ENCODE measurements around the gene LAP3. TPM values are rescaled to one million over a fixed set of nuclear protein-coding genes. Genes with fewer than 3 reads are reported as not detected.
"Not testable (repeated sequence)": the region's sequence is repeated elsewhere in the genome, so short reads cannot be mapped to it uniquely, and the experiment has no call there.

Gene LAP3
- total RNA-seq (2014; rRNA removed; shearing (Covaris generic)), result 102 and 115 TPM in 2 replicates

DNA sequence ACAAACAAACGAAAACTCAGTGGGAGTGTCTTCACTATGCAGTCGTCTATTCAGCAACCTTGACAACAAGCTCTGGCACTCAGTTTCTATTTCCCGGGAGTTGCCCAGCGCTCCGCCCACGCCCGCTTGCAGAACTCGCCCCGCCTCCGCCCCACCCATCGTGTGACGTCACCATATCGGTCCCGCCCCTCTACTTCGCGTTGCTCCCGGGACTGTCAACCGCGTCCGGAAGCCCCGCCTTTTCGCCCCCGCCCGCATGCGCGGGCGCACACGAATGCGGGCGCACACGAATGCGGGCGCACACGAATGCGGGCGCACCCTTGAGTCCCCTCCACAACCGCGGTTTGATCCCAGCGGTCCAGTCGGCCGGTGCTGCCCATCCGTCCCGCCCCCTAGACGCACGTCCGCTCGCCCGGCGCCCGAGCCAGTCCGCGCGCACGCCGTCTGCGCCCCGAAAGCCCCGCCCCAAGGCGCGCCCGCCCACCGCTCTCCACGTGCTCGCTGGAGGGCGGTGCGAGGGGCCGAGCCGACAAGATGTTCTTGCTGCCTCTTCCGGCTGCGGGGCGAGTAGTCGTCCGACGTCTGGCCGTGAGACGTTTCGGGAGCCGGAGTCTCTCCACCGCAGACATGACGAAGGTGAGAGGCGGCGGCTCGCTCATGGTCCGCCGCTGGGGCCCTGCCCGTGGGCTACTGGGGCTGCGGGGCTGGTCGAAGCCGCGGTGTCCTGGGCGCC, at the start of gene LAP3:
TSS of gene LAP3 (plus strand) at position 267 of the 733 bp plus-strand sequence. CDS start at position 535, 268 bp downstream.
- peak; percentile 91 for DNase-seq (ENCODE audit: low read depth)

DNA sequence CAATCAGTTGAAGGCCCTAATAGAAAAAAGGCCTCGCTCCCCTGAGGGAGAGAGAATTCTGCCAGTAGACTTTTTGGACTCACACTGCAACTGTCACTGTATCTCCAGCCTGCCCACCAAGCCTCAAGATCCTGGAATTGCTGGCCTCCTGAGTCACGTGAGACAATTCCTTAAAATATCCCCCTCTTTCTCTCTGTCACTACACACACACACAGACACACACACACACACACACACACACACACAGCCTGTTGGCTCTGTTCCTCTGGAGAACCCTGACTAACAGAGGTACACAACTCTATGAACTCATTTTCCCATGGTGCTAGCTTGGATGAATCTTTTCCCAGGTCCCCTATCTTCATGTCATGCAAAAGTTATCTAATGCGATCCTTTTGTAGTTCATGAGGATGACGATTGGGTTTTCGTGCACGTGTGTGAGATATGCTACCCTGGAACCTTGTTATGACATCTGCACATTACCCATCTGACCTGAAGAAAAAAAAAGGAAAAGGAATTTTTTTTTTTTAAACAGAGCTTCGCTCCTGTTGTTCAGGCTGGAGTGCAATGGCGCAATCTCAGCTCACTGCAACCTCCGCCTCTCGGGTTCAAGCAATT, 48.3 kb upstream of the LAP3 start:
- DNase-seq (ENCODE audit: low read depth), result no peak

DNA sequence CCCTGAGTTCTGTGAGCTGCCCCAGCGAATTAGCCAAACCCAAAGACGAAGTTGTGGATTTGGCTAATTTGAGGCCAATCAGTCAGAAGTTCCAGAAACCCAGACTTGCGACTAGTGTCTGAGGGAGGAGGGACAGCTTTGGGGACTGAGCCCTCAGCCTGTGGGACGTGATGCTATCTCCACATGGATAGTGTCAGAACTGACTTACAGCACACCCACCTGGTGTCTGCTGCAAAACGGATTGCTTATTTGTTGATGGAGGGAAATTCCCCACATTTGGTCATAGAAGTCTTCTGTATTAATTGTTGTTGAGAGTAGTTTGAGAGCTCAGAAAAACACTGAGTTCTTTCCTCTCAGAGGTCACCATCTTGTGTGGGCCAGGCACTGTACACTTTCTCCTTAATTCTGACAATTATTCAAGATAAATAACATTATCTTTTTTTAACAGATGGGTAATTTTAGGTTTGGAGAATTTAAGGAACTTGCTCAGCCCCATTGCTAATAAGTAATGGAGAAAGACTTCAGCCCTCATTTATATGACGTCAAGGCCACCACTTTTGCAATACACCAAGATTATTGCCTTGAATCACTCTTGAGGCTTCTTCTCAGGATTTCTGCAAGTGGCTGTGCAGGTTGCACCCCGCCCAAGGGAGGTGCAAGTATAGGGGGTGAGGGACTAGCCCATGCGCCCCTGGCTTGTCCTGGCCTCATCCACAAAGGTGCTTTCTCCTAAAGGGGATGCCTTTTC, 45.3 kb upstream of the LAP3 start:
- DNase-seq (ENCODE audit: low read depth), result no peak

DNA sequence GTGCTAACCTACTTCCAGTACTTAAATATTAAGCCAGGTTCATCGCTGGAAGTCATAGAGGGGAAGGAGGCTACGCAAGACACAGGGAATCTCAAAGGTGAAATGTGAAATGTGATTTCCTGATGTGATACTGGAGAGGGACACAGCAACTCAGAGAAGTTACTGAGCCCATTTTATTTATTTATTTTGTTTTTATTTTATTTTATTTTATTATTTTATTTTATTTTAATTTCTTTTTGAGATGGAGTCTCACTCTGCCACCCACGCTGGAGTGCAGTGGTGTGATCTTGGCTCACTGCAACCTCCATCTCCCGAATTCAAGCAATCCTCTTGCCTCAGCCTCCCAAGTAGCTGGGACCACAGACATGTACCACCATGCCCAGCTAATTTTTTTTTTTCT, 42.3 kb upstream of the LAP3 start:
- DNase-seq (ENCODE audit: low read depth), result no peak

DNA sequence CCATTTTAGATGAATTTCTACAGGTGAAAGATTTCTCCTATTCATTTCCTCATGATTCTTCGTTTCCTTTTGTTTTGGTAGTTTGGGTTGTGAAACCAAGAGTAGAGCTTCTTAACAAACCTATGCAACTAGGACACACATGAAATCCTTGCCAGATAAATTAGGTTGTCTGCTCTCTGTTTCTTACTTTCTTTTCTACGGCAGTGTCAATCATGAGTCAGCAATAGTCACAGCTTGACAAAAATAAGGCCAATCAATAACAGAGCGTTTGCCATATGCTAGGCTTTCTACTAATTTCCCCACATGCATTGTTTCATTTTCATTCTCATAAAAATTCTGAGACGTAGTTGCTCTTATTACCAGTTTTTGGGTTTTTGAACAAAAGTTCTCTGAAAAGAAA, 41.8 kb upstream of the LAP3 start:
- DNase-seq (ENCODE audit: low read depth), result no peak

DNA sequence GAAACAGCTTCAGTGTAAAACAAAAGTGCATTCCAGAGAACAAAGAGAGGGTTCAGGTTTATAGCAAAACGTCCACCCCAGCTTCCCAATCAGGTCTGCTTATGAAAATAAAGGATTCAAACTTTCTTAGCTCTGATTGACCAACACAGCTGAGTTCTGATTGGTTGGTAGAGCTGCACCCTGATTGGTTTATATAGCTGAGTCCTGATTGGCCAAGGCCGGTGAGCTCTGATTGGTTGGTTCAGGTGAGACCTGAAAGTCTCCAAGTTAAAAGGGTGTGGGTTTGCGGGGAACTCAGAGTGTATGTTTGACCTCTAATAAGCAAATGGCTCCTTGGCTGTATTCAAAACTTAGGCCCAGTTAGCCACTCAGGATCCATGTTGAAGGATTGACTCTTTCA, 41.1 kb upstream of the LAP3 start:
- DNase-seq (ENCODE audit: low read depth), result peak; percentile 17

DNA sequence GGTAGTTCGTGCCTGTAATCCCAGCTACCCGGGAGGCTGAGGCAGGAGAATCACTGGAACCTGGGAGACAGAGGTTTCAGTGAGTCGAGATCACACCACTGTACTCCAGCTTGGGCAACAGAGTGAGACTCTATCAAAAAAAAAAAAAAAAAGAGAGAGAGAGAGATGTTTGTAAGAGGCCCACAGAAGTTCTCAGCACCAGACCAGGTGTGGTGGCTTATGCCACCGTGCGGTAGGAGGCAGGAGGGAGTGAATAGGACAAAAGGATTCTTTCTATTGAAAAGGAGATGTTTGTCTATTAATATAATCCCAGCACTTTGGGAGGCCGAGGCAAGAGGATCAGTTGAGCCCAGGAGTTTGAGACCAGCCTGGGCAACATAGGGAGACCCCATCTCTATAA, 39.9 kb upstream of the LAP3 start:
- not testable (repeated sequence) for DNase-seq (ENCODE audit: low read depth)

DNA sequence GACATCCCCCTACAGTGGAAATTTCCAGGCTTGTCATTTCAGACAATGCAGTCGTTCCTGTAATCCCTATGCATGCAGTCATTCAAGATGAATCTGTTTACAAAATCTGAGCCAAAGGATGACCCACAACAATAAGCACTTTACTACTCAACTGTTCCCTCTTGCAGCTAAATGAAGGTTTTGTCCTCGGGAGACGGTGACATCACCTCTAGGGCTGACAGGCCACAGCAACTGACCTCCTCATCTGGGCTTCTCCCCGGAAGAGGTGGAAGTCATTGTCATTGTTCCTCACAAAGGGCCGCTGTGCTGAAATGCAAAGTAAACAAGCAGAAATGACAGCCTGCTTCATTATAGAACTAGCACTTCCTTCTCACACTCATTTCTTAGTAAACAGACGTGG, 32.8 kb upstream of the LAP3 start:
- DNase-seq (ENCODE audit: low read depth), result peak; percentile 37

DNA sequence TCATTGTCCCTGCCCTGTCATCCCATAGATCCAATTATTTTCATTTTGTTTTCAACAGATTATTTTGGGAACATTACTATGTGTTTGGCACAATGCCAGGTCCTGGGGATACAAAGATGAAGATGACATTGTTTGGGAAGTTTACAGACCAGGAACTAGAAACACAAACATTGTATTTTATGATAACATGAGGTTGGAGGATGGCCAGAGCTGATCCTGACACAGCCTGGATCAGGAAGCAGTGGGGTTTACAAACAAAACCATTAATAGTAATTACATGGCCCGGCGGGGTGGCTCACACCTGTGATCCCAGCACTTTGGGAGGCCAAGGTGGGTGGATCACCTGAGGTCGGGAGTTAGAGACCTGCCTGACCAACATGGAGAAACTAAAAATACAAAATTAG, 32.2 kb upstream of the LAP3 start:
- no peak for DNase-seq (ENCODE audit: low read depth)

DNA sequence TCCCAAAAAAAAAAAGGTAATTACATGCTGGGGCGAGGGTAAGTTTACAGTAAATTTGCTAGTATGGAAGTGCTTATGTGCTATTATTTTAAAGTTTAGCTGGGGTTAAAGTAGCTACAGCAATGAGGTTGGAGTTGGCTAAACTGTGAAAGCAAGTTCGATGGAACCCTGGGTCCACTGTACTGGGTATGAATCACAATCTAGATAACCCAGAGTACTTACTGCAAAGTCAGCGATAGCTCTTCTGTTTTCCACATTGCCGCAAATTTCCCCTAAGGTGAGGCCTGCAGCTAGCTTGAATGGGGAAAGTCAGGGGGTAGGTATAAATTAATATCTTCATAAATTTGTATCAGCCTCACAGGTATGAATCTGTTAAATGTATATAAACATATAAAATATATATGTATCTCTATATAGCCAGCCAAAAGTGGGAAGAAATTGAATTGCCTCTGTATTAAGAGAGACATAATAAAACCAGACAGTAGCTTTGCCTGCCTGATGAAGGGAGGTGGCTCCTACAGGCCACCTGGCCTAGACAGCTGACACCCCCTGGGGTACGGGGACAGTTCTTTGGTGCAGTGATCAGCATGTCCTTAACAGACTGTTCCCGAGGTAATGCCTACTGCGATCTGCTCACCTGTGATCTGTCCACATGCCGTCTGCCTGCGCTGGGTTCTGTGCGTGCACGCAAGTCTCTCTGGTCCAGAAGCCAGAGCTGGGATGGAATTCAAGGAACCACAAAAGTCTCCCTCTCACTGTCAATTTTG, 31.4 kb upstream of the LAP3 start:
- no peak for DNase-seq (ENCODE audit: low read depth)

DNA sequence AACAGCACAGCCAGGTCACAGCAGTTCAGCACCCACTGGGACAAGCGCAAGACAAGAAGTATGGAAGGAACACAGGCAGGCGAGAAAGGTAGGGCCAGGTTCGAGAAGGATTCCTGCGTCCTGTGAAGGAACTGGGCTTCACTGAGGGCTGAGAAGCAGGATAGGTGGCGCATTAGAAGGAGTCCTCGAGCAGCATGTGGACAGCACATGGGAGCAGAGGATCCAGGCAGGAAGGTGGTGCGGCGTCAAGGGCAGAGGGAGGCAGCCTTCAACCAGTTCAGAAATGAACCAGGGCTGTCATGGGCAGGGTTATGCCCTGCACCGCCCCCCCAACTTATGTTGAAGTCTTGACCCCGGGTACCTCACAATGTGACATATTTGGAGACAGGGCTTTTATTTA, 30.8 kb upstream of the LAP3 start:
- no peak for DNase-seq (ENCODE audit: low read depth)

DNA sequence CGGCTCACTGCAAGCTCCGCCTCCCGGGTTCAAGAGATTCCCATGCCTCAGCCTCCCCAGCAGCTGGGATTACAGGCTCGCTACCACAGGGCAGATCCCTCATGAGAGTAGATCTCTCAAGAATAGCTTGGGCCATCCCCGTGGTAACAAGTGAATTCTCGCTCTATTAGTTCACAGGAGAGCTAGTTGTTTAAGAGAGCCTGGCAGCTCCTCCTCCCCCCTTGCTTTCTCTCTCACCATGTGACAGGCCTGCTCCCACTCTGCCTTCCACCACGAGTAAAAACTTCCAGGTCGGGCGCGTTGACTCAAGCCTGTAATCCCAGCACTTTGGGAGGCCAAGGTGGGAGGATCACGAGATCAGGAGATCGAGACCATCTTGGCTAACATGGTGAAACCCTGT, 30.3 kb upstream of the LAP3 start:
- no peak for DNase-seq (ENCODE audit: low read depth)

DNA sequence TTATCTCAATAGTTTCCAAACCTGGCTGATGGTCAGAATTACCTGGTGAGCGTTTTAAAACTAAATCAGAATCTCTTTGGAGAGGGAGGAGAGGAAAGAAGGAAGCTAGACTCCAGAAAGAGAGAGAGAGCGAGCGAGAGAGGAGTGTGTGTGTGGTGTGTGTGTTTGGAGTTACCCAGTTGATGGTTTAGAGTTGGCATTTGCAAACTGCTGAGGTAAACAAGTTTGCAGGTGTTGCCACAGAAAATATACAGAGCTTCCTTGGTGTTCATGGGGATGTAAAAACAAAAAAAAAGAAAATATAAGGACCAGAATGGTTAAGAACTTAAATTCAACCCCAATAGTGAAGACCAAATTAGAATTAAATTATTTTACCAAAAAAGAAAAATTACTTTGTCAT, 26.4 kb upstream of the LAP3 start:
- DNase-seq (ENCODE audit: low read depth), result no peak

DNA sequence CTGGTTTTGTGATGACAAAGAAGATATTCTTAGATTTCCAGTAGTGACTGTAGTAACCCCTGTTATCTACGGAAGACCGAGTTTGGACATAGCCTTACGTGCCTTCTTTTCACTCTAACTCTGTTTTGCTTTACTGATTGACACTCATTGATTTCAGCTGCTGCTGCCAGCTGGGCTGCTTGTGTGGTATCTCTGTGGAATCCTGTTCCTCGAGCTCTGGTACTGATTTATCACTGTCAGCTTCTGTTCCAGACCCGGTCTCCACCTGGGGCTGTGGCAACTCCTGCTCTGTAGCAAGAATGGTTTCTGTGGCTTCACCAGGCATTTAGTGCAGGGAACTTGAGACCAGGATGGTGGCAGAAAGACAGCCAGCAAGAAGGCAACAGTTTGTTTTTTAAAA, 24.6 kb upstream of the LAP3 start:
- DNase-seq (ENCODE audit: low read depth), result no peak

DNA sequence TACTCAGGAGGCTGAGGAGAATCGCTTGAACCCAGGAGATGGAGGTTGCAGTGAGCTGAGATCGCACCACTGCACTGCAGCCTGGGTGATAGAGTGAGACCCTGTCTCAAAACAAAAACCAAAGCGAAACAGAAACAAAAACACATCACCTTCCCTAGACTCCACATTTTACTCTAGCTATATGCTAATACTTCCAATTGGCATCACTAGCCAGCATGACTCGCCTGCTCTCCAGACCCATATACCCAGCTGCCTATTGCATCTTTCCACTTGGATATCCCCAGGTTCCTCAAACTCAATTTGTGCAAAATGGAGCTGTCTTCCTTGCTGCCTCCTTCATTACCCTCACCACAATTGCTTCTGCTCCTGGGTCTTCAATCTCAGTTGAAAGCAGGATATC, 22.4 kb upstream of the LAP3 start:
- DNase-seq (ENCODE audit: low read depth), result no peak

DNA sequence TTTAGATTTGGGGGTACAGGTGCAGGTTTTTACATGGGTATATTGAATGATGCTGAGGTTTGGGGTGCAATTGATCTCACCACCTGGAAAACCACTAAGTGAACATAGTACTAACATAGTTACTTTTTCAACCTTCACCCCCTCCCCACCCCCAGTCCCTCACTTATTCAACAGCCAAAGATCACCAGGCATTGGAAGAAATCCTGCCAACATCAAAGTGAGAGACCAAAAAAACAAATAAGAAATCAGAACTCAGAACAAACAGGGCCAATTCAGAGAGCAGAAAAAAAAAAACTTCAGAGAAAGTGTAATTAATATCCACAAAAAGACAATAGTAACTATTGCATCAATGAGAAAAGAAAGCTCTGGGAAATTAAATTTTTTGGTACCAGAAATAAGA, 20.5 kb upstream of the LAP3 start:
- DNase-seq (ENCODE audit: low read depth), result no peak

DNA sequence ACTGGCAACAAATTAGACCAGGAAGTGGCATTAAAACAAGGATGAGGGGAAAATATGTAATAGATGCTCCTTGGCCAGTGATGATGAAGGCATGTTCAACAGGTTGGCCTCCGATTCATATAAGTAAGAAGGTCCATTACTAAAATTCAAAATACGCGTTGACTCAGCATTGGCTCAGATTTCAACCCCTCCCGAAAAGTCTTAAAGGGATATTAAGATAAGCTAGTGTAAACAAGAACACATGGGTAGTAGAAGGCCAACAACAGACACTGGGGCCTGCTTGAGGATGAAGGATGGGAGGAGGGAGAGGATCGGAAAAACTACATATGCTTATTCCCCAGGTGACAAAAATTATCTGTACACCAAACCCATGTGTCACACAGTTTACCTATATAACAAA, 19.1 kb upstream of the LAP3 start:
- no peak for DNase-seq (ENCODE audit: low read depth)

DNA sequence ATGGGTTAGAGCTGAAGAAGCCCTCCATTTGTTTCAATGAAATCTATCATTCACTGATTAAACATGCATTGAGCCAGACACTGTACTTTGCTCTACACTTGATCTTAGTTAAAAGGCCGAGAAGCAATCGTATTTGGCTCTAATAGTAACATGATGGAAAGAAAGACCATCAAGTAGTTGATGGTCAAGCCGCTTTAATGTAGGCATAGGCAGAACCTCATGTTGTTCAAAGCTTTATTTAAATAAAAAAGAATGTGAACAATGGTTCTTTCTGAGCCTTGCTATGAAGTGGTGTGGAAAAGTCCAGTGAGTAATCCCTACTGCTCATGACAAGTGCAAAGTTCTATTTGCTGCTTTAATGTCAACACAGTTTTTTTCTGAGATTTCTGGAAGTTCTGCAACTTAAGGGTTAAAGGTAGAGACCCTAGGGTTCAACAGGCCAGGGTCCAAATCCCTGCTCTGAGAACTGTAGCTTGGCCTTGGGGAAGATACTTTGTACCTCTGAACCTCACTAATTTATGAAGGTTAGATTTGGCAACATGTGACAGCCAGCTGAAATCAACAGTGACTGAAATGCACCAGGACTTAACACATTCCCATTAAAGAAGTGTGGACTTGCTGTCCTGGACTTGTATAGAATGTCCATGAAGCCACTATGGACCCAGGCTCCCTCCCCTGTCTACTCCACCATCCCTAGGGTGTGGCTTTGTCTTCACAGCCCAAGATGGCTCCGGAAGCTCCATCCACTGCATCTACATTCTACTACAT, 17.9 kb upstream of the LAP3 start:
- no peak for DNase-seq (ENCODE audit: low read depth)

DNA sequence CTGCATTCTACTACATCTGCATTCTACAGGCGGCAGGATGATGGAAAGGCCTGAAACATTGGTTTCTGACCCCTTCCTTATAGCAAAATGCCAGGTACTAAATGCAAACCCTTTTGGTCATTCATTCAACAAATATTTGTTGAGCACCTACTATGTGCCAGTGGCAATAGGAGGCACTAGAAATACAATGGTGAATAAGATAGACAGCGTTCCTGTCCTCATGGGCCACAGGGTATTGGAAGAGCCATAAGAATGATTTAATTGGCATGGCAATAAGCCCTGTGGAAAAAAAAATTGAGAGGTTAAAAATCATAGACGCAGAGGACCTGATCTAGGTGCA, 17.3 kb upstream of the LAP3 start:
- DNase-seq (ENCODE audit: low read depth), result no peak

DNA sequence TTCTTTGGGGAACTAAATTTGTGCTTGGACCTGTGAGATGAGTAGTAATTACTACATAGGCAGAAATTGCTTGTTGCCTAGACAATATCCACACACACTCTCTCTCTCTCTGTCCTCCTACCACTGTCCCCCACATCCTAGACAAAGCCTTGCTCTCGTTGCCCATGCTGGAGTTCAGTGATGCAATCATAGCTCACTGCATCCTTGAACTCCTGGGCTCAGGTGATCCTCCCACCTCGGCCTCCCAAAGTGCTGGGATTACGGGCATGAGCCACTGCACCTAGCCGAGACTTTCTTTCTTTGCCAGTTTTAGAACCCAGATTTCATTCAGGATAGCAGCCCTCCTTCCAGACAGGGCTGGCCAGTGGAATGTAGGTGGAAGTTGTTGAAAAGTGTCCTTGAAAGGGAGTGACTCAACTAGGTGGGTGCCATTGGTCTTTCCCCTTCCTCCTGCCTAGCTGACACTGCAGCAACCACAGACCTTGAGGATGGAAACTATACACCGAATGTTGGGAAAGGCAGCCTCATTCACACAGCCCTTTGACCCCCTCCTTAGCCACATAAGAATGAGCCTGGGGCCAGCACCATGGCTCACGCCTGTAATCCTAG, 16.8 kb upstream of the LAP3 start:
- peak; percentile 8 for DNase-seq (ENCODE audit: low read depth)

Measured in RPMI7951 (cell line).